Fibroblast of lung (primary cell): ENCODE data around the gene SPOCK1.

Experiments
- EZH2 ChIP-seq: IDR thresholded peaks from 2 replicates; pipeline ENCODE4 v1.5.1; 2012; ENCODE audit warnings: low read length, control low read depth, mild to moderate bottlenecking; ENCODE audit errors: missing control alignments
- TF ChIP-seq, protein P1 (sequence below), 2 donors: IDR thresholded peaks in 1 of 2; conservative IDR thresholded peaks in 1 of 2; 1 replicate in 1 of 2; 2 replicates in 1 of 2; pipeline ENCODE4 v1.5.1; 2011 to 2012; ENCODE audit warnings: low read length in 2 of 2, control low read depth in 1 of 2, inconsistent platforms in 1 of 2, low read depth in 1 of 2, mild to moderate bottlenecking in 1 of 2

DNA sequence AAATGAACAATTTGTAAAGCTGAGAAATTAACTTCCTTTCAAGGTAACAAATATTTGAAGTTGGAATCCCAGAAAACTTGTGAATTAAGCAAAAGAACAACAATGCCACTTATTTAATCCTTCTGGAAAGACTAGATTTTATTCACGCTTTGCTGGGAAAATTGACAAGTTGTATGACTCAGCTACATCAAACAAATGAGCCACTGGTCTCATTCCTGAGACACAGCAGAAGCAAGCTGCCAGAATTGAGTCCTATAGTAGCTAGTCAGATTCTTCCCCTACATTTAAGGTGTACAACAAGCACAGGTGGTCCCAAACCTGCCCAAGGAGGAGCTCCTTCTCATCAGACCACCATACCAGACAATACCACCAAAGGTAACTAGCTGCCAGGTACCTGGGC lies 280.7 kb downstream of the SPOCK1 start:
- TF ChIP-seq, protein P1, sequence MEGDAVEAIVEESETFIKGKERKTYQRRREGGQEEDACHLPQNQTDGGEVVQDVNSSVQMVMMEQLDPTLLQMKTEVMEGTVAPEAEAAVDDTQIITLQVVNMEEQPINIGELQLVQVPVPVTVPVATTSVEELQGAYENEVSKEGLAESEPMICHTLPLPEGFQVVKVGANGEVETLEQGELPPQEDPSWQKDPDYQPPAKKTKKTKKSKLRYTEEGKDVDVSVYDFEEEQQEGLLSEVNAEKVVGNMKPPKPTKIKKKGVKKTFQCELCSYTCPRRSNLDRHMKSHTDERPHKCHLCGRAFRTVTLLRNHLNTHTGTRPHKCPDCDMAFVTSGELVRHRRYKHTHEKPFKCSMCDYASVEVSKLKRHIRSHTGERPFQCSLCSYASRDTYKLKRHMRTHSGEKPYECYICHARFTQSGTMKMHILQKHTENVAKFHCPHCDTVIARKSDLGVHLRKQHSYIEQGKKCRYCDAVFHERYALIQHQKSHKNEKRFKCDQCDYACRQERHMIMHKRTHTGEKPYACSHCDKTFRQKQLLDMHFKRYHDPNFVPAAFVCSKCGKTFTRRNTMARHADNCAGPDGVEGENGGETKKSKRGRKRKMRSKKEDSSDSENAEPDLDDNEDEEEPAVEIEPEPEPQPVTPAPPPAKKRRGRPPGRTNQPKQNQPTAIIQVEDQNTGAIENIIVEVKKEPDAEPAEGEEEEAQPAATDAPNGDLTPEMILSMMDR (conservative IDR thresholded peaks at IDR 0.05 in 1 of 2, IDR thresholded peaks at IDR 0.05 in 1 of 2; ENCODE audit: low read depth in 1 of 2, low read length in 2 of 2) = no peak
- no peak for TF ChIP-seq EZH2
